ENCODE results near the gene LGR4.
"Not testable (repeated sequence)": the region's sequence is repeated elsewhere in the genome, so short reads cannot be mapped to it uniquely, and the experiment has no call there.

DNA sequence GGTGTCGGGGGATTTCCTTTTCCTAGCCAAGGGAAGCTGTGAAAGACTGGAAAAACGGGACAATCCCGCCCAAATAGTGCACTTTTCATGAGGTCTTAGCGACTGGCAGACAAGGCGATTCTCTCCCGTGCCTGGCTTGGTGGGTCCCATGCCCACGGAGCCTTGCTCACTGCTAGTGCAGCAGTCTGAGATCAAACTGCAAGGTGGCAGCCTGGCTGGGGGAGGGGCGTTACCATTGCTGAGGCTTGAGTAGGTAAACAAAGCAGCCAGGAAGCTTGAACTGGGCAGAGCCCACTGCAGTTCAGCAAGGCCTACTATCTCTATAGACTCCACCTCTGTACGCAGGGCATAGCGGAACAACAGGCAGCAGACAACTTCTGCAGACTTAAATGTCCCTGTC, 151.2 kb downstream of the LGR4 start:
- TF ChIP-seq RFX5 (IDR thresholded peaks at IDR 0.05; ENCODE audit: low read depth, low read length); POLR2A (IDR thresholded peaks at IDR 0.05; ENCODE audit: low read depth, low read length); MXI1 (IDR thresholded peaks at IDR 0.05; ENCODE audit: low read depth, low read length); POLR2AphosphoS5 (IDR thresholded peaks at IDR 0.05; ENCODE audit: low read length); MYC (IDR thresholded peaks at IDR 0.05; ENCODE audit: insufficient read depth, insufficient read length, insufficient replicate concordance, low read length, severe bottlenecking); JUNB (IDR thresholded peaks at IDR 0.05); TARDBP (IDR thresholded peaks at IDR 0.05; ENCODE audit: borderline replicate concordance): not testable (repeated sequence)
- TF ChIP-seq, protein P1, sequence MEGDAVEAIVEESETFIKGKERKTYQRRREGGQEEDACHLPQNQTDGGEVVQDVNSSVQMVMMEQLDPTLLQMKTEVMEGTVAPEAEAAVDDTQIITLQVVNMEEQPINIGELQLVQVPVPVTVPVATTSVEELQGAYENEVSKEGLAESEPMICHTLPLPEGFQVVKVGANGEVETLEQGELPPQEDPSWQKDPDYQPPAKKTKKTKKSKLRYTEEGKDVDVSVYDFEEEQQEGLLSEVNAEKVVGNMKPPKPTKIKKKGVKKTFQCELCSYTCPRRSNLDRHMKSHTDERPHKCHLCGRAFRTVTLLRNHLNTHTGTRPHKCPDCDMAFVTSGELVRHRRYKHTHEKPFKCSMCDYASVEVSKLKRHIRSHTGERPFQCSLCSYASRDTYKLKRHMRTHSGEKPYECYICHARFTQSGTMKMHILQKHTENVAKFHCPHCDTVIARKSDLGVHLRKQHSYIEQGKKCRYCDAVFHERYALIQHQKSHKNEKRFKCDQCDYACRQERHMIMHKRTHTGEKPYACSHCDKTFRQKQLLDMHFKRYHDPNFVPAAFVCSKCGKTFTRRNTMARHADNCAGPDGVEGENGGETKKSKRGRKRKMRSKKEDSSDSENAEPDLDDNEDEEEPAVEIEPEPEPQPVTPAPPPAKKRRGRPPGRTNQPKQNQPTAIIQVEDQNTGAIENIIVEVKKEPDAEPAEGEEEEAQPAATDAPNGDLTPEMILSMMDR (IDR thresholded peaks at IDR 0.05 in 2 of 3, conservative IDR thresholded peaks at IDR 0.05 in 1 of 3; ENCODE audit: control insufficient read depth in 2 of 3, extremely low read depth in 1 of 3, insufficient read depth in 1 of 3, low read depth in 3 of 3, low read length in 3 of 3) = not testable (repeated sequence)
- TF ChIP-seq, protein P2, sequence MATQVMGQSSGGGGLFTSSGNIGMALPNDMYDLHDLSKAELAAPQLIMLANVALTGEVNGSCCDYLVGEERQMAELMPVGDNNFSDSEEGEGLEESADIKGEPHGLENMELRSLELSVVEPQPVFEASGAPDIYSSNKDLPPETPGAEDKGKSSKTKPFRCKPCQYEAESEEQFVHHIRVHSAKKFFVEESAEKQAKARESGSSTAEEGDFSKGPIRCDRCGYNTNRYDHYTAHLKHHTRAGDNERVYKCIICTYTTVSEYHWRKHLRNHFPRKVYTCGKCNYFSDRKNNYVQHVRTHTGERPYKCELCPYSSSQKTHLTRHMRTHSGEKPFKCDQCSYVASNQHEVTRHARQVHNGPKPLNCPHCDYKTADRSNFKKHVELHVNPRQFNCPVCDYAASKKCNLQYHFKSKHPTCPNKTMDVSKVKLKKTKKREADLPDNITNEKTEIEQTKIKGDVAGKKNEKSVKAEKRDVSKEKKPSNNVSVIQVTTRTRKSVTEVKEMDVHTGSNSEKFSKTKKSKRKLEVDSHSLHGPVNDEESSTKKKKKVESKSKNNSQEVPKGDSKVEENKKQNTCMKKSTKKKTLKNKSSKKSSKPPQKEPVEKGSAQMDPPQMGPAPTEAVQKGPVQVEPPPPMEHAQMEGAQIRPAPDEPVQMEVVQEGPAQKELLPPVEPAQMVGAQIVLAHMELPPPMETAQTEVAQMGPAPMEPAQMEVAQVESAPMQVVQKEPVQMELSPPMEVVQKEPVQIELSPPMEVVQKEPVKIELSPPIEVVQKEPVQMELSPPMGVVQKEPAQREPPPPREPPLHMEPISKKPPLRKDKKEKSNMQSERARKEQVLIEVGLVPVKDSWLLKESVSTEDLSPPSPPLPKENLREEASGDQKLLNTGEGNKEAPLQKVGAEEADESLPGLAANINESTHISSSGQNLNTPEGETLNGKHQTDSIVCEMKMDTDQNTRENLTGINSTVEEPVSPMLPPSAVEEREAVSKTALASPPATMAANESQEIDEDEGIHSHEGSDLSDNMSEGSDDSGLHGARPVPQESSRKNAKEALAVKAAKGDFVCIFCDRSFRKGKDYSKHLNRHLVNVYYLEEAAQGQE (IDR thresholded peaks at IDR 0.05; ENCODE audit: low read depth, low read length) = not testable (repeated sequence)

All from GM12878 (cell line).